HEK293 (cell line): ENCODE data around the gene CREB5.

Experiments
- CTCF ChIA-PET: fragments of 350-600 bp; formaldehyde crosslinking; extraction: SDS; loops from one replicate; lab custom pipeline; 2021; ENCODE audit warnings: antibody characterized with exemption; lab: Yijun Ruan, JAX
- POLR2A ChIA-PET: fragments of 300-600 bp; formaldehyde crosslinking; extraction: SDS; loops from one replicate; lab custom pipeline; 2020; ENCODE audit warnings: antibody characterized with exemption, inconsistent platforms; lab: Yijun Ruan, JAX
- H3K27ac ChIP-seq: fragments of 200-500 bp; sonication (Bioruptor generic); 2 replicates; pipeline ENCODE4 v1.5.1; 2014; ENCODE audit warnings: low read depth, low read length, control low read depth, inconsistent platforms; ENCODE audit errors: extremely low read depth
- H3K36me3 ChIP-seq, 2 experiments: fragments of 200-500 bp in 1 of 2; sonication (Bioruptor generic) in 1 of 2; 1 replicate in 1 of 2; 2 replicates in 1 of 2; pipeline ENCODE4 v1.5.1; 2014 to 2017; ENCODE audit warnings: inconsistent platforms in 2 of 2, low read length in 2 of 2; ENCODE audit not compliant: control insufficient read depth in 2 of 2, insufficient read depth in 1 of 2
- H3K4me1 ChIP-seq: fragments of 200-500 bp; sonication (Bioruptor generic); 2 replicates; pipeline ENCODE4 v1.5.1; 2014; ENCODE audit warnings: mild to moderate bottlenecking, low read length, inconsistent platforms; ENCODE audit not compliant: control insufficient read depth, insufficient read depth
- H3K4me3 ChIP-seq: 2 replicates; pipeline ENCODE4 v1.5.1; 2011; ENCODE audit warnings: low read depth, mild to moderate bottlenecking, control low read depth, low read length, moderate library complexity
- H3K9me3 ChIP-seq: fragments of 200-500 bp; sonication (Bioruptor generic); 2 replicates; pipeline ENCODE4 v1.5.1; 2014; ENCODE audit warnings: low read depth, low read length, inconsistent platforms; ENCODE audit not compliant: control insufficient read depth, insufficient read depth
- GLI4 ChIP-seq: fragments of 450-650 bp; formaldehyde crosslinking; IDR thresholded peaks from 2 replicates; pipeline ENCODE4 v1.5.1; 2016; ENCODE audit warnings: missing biosample characterization, missing genetic modification characterization
- GLIS1 ChIP-seq: fragments of 450-650 bp; formaldehyde crosslinking; IDR thresholded peaks from 2 replicates; pipeline ENCODE4 v1.5.1; 2016; ENCODE audit warnings: missing biosample characterization, missing genetic modification characterization
- HOXC10 ChIP-seq: sonication (generic); formaldehyde crosslinking; IDR thresholded peaks from 2 replicates; pipeline ENCODE4 v1.8.1; 2023; ENCODE audit warnings: mild to moderate bottlenecking, missing genetic modification reagents
- INSM2 ChIP-seq: fragments of 450-650 bp; formaldehyde crosslinking; IDR thresholded peaks from 2 replicates; pipeline ENCODE4 v1.5.1; 2016; ENCODE audit warnings: missing biosample characterization, missing genetic modification characterization
- KLF9 ChIP-seq: fragments of 450-650 bp; formaldehyde crosslinking; IDR thresholded peaks from 2 replicates; pipeline ENCODE4 v1.5.1; 2016; ENCODE audit warnings: missing biosample characterization, missing genetic modification characterization, low read depth
- PRDM6 ChIP-seq: fragments of 450-650 bp; formaldehyde crosslinking; IDR thresholded peaks from 2 replicates; pipeline ENCODE4 v1.5.1; 2017; ENCODE audit warnings: missing biosample characterization, missing genetic modification characterization
- SCRT1 ChIP-seq: fragments of 450-650 bp; formaldehyde crosslinking; IDR thresholded peaks from 2 replicates; pipeline ENCODE4 v1.5.1; 2016; ENCODE audit warnings: missing biosample characterization, missing genetic modification characterization, borderline replicate concordance
- YY1 ChIP-seq: fragments of 450-650 bp; formaldehyde crosslinking; IDR thresholded peaks from 2 replicates; pipeline ENCODE4 v1.5.1; 2018; ENCODE audit warnings: missing biosample characterization, missing genetic modification characterization
- ZBTB7A ChIP-seq: fragments of 450-650 bp; formaldehyde crosslinking; IDR thresholded peaks from 2 replicates; pipeline ENCODE4 v1.5.1; 2016; ENCODE audit warnings: low read depth, missing biosample characterization, missing genetic modification characterization
- ZIC2 ChIP-seq: fragments of 450-650 bp; formaldehyde crosslinking; IDR thresholded peaks from 2 replicates; pipeline ENCODE4 v1.5.1; 2016; ENCODE audit warnings: missing biosample characterization, missing genetic modification characterization
- ZNF175 ChIP-seq: fragments of 450-650 bp; formaldehyde crosslinking; IDR thresholded peaks from 2 replicates; pipeline ENCODE4 v1.5.1; 2016; ENCODE audit warnings: missing biosample characterization, missing genetic modification characterization
- ZNF2 ChIP-seq: fragments of 450-650 bp; formaldehyde crosslinking; IDR thresholded peaks from 2 replicates; pipeline ENCODE4 v1.5.1; 2016; ENCODE audit warnings: missing biosample characterization, missing genetic modification characterization
- ZNF221 ChIP-seq: fragments of 450-650 bp; formaldehyde crosslinking; IDR thresholded peaks from 2 replicates; pipeline ENCODE4 v1.5.1; 2017; ENCODE audit warnings: missing biosample characterization, missing genetic modification characterization, borderline replicate concordance
- ZNF23 ChIP-seq: fragments of 450-650 bp; formaldehyde crosslinking; IDR thresholded peaks from 2 replicates; pipeline ENCODE4 v1.5.1; 2016; ENCODE audit warnings: missing biosample characterization, missing genetic modification characterization, borderline replicate concordance
- ZNF266 ChIP-seq: fragments of 450-650 bp; formaldehyde crosslinking; IDR thresholded peaks from 2 replicates; pipeline ENCODE4 v1.5.1; 2016; ENCODE audit warnings: missing biosample characterization, missing genetic modification characterization, low read depth
- ZNF324 ChIP-seq: fragments of 450-650 bp; formaldehyde crosslinking; IDR thresholded peaks from 2 replicates; pipeline ENCODE4 v1.5.1; 2016; ENCODE audit warnings: missing biosample characterization, missing genetic modification characterization
- ZNF341 ChIP-seq: fragments of 450-650 bp; formaldehyde crosslinking; IDR thresholded peaks from 2 replicates; pipeline ENCODE4; 2016; ENCODE audit warnings: low read depth, missing biosample characterization, missing genetic modification characterization
- ZNF354C ChIP-seq: fragments of 450-650 bp; formaldehyde crosslinking; IDR thresholded peaks from 2 replicates; pipeline ENCODE4 v1.5.1; 2016; ENCODE audit warnings: missing biosample characterization, missing genetic modification characterization, low read depth, borderline replicate concordance
- ZNF404 ChIP-seq: fragments of 450-650 bp; formaldehyde crosslinking; IDR thresholded peaks from 2 replicates; pipeline ENCODE4 v1.5.1; 2017; ENCODE audit warnings: missing biosample characterization, missing genetic modification characterization
- ZNF548 ChIP-seq: fragments of 450-650 bp; formaldehyde crosslinking; IDR thresholded peaks from 2 replicates; pipeline ENCODE4 v1.5.1; 2016; ENCODE audit warnings: missing biosample characterization, missing genetic modification characterization
- ZNF571 ChIP-seq: fragments of 450-650 bp; formaldehyde crosslinking; IDR thresholded peaks from 2 replicates; pipeline ENCODE4 v1.5.0; 2017; ENCODE audit warnings: missing biosample characterization, missing genetic modification characterization
- ZNF626 ChIP-seq: fragments of 450-650 bp; sonication (Bioruptor Pico); formaldehyde crosslinking; IDR thresholded peaks from 2 replicates; pipeline ENCODE4 v1.5.1; 2018; ENCODE audit warnings: missing biosample characterization, missing genetic modification characterization, inconsistent platforms
- ZSCAN5A ChIP-seq: fragments of 450-650 bp; formaldehyde crosslinking; IDR thresholded peaks from 2 replicates; pipeline ENCODE4 v1.5.1; 2016; ENCODE audit warnings: missing biosample characterization, missing genetic modification characterization
- TF ChIP-seq, protein P1 (sequence below): fragments of 450-650 bp; formaldehyde crosslinking; IDR thresholded peaks from 2 replicates; pipeline ENCODE4 v1.5.1; 2016; ENCODE audit warnings: missing biosample characterization, missing genetic modification characterization, borderline replicate concordance

The CREB5 gene

GRCh38 chr7:28812616-28813015 lies 400.3 kb downstream of the CREB5 start (continued):
- TF ChIP-seq PRDM6 (tag by site-specific recombination) (no peak), ZNF324 (tag by site-specific recombination) (no peak), KLF9 (tag by site-specific recombination) (no peak)

GRCh38 chr7:28813243-28813962 lies 401.1 kb downstream of the CREB5 start:
- ChIA-PET POLR2A (no interaction called here), CTCF (interaction anchor here (0.7 kb wide), 2 partner anchors 17 to 250 kb away, joined by 3 read pairs; no protein-coding TSS in a partner anchor)
- TF ChIP-seq ZNF548 (tag by site-specific recombination) (no peak), YY1 (tag by site-specific recombination) (no peak), ZNF2 (no peak), GLI4 (tag by site-specific recombination) (no peak), SCRT1 (tag by site-specific recombination) (no peak), ZNF626 (tag by site-specific recombination) (no peak), ZNF404 (tag by site-specific recombination) (no peak), ZNF175 (tag by site-specific recombination) (no peak), ZNF23 (tag by site-specific recombination) (no peak), HOXC10 (CRISPR knock-in tag) (no peak), ZNF354C (tag by site-specific recombination) (no peak), ZNF266 (tag by site-specific recombination) (no peak), INSM2 (no peak), ZNF221 (no peak)
- Histone ChIP-seq H3K9me3 (no peaks in the 10 kb centered on the region), H3K4me3 (no peak overlapping the region), H3K4me1 (no peaks in the 10 kb centered on the region), H3K36me3 (peaks cover 0 to 8% of the 10 kb centered on the region in 2 experiments; a peak in 1 of 3 replicates), H3K27ac (no peak overlapping the region)

- TF ChIP-seq ZBTB7A (tag by site-specific recombination) (no peak), ZSCAN5A (tag by site-specific recombination) (no peak), ZIC2 (tag by site-specific recombination) (no peak), ZNF571 (tag by site-specific recombination) (no peak), GLIS1 (no peak), ZNF341 (no peak)
- TF ChIP-seq, protein P1, sequence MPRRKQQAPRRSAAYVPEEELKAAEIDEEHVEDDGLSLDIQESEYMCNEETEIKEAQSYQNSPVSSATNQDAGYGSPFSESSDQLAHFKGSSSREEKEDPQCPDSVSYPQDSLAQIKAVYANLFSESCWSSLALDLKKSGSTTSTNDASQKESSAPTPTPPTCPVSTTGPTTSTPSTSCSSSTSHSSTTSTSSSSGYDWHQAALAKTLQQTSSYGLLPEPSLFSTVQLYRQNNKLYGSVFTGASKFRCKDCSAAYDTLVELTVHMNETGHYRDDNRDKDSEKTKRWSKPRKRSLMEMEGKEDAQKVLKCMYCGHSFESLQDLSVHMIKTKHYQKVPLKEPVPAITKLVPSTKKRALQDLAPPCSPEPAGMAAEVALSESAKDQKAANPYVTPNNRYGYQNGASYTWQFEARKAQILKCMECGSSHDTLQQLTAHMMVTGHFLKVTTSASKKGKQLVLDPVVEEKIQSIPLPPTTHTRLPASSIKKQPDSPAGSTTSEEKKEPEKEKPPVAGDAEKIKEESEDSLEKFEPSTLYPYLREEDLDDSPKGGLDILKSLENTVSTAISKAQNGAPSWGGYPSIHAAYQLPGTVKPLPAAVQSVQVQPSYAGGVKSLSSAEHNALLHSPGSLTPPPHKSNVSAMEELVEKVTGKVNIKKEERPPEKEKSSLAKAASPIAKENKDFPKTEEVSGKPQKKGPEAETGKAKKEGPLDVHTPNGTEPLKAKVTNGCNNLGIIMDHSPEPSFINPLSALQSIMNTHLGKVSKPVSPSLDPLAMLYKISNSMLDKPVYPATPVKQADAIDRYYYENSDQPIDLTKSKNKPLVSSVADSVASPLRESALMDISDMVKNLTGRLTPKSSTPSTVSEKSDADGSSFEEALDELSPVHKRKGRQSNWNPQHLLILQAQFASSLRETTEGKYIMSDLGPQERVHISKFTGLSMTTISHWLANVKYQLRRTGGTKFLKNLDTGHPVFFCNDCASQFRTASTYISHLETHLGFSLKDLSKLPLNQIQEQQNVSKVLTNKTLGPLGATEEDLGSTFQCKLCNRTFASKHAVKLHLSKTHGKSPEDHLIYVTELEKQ (tag by site-specific recombination): no peak
- no peaks in the 10 kb centered on the region for H3K9me3 ChIP-seq
- peaks cover 0 to 2% of the 10 kb centered on the region in 2 experiments; a peak in 2 of 3 replicates for H3K36me3 ChIP-seq
- ChIA-PET CTCF (no interaction called here), POLR2A (no interaction called here)
- H3K27ac ChIP-seq: no peak overlapping the region
- no peaks in the 10 kb centered on the region for H3K4me1 ChIP-seq
- no peak overlapping the region for H3K4me3 ChIP-seq
Observed at GRCh38 chr7:28815369-28815927, 403.1 kb downstream of the CREB5 start.
